ENCODE data around the gene CMC2.

DNA sequence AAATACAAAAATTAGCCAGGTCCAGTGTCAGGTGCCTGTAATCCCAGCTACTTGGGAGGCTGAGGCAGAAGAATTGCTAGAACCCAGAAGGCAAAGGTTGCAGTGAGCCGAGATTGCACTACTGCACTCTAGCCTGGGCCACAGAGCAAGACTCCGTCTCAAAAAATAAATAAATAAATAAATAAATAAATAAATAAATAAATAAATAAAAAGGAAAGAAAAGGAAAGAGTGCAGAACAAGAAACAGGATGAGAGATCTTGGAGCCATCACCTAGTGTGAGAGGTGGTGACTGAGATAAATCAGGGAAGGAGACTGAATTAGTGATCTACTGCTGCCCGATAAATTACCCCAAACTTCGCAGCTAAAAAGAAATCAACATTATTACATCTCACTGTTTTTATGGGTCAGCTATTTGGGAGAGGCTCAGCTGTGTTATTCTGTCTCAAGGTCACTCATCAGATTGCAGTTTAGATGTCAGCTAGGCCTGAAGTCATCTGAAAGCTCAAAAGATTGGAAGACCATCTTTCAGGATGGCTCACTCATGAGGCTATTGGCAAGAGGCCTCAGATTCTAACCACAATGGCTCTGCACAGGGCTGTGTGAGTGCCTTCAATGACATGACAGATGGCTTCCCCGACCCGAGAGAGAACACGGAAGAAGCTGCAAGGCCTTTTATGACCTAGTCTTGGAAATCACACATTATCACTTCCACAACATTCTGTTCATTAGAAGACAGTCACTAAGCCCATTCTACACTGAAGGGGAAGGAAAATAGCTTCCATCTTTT is 66.4 kb downstream of the CMC2 start:
- TF ChIP-seq POLR2A (IDR thresholded peaks at IDR 0.05; ENCODE audit: low read length) (no peak), GATA1 (IDR thresholded peaks at IDR 0.05; ENCODE audit: low read depth, low read length) (no peak)
